GM18517 (cell line): Measurements from ENCODE around the gene FOXE1.

Source experiments
- ATAC-seq: cut with Tn5 transposase; IDR thresholded peaks from one replicate; pipeline ENCODE4 v1.9.1; 2021; ENCODE audit warnings: mild to moderate bottlenecking, moderate library complexity; ENCODE audit not compliant: unreplicated experiment

The FOXE1 gene

GRCh38 chr9:97848215-97848479, 4.9 kb upstream of the FOXE1 start:
- ATAC-seq = no peak

DNA sequence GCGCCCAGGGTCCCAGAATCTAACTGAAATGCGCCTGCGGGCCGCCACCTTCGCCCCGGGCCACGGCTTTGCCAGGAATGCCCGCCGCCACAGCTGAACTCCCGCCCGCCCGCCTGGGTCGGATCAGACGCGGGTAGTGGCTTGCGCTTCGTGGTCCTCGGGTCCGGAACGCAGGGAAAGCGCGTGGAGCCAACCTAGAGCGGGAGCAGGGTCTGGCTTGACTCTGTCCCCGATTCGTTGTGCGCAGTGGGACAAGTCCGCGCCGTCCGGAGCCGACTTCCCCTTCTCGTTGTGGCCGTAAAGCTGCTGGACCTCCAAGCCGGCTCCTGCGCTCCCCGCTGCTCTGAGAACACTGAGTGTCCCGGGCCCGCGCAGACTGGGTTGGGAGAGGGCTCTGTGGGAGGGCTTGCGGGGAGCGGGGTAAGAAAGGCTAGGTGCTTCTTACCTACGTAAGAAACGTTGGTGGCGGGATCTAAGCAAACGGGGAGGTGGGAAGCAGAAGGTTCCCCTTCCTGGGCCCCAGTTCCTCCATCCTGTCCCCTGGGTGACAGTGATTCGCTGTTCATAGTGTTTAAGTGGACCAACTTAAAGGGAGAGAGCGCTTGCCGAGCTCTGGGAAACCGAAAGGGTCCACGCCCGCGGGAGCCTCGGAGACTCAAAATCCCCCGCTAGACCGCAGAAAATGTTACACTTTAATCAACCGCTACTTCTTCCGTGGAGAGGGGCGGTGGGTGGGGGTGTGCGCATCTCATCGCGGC, 4.4 kb upstream of the FOXE1 start:
- no peak for ATAC-seq

DNA sequence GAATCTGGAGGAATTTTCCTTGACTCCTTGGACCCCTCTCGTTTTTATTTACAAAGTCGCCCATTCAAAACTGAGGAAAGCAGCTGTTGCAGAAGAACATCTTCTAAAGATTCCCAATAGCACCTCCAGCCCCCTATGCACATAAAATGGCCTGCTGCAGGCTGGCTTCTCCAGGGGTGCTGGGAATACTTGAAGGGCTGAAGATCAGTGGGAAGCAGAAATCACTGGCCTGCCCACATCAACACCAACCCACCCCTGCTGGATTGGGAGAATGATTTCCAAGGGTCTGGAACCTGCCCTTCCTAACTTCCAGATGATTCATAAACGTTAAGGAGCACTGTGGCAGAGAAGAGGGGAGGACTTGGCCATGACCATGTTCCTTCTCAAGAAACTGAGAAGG, 3.0 kb upstream of the FOXE1 start:
- no peak for ATAC-seq

DNA sequence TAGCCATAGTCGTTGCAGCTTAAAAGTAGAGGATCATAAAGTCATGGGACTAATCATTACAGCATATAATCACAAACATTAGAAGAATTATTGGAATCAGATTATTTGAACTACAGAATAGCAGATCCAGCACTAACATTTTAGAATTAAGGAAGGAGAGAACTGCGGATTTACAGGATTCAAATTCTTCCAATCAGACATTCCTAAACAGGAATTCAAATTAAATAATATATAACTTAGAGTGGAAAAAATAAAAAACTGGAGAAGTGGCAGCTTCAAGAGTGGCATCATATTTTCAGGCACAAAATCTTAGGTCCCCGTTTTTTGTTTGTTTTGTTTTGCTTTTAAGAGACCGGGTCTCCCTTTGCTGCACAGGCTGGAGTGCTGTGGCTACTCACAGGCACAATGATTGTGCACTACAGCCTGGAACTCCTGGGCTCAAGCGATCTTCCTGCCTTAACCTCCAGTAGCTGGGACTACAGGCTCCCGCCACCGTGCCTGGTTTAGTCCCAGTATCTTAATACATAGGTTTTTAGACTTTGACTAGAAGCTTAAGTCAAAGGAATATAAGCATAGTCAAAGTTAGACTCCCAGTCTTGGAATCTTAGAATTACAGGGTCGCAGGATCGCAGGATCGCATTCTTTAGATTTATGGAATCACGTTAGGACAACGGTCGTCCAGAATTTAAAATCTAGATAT, 2.1 kb upstream of the FOXE1 start:
- no peak for ATAC-seq

DNA sequence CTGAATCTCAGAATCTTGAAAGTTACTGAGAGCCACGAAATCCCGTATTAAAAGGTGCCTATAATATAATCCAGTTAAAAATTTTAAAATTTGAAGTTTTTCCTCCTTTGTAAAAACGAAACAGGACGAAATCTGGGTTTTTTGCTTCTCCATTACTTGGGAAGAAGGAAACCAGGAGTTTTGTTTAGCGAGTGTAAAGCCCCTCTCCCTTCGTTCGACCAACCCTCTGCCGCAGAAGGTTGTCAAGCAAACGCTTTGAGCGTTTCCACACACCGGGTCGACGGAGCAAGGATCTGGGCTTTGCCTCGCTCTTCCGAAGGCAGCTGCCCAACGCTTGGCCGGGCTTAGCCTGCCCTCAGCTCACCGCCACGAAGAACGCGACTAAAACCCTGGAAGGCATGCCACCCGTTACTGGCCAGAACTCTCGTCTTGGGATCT, 1.6 kb upstream of the FOXE1 start:
- ATAC-seq = no peak

DNA sequence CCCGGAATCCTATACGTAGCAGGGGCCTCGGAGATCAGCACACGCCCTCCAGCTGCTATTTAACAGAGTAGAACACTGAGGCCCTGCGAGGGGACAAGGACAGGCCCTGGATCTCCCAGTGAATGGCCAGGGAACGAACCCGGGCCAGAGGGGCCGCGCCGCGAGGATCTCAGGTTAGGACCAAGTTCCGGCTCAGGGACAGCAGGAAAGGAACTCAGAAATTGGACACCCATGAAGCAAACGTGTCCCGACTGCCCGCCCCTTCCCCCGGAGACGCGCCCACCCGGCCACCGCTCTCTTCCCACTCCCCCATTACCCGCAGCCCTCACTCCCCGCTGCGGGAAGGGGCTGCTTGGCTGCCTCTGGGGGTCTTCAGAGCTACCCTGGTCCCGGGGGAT, 1.0 kb upstream of the FOXE1 start:
- no peak for ATAC-seq

GRCh38 chr9:97852399-97853055, 499 bp upstream of the FOXE1 start:
- ATAC-seq = no peak

DNA sequence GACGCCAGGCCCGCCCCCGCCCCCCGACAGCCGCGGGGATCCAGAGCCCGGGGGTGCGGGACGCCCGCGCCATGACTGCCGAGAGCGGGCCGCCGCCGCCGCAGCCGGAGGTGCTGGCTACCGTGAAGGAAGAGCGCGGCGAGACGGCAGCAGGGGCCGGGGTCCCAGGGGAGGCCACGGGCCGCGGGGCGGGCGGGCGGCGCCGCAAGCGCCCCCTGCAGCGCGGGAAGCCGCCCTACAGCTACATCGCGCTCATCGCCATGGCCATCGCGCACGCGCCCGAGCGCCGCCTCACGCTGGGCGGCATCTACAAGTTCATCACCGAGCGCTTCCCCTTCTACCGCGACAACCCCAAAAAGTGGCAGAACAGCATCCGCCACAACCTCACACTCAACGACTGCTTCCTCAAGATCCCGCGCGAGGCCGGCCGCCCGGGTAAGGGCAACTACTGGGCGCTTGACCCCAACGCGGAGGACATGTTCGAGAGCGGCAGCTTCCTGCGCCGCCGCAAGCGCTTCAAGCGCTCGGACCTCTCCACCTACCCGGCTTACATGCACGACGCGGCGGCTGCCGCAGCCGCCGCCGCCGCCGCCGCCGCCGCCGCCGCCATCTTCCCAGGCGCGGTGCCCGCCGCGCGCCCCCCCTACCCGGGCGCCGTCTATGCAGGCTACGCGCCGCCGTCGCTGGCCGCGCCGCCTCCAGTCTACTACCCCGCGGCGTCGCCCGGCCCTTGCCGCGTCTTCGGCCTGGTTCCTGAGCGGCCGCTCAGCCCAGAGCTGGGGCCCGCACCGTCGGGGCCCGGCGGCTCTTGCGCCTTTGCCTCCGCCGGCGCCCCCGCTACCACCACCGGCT, 1.0 kb downstream of the FOXE1 start:
- ATAC-seq = no peak

DNA sequence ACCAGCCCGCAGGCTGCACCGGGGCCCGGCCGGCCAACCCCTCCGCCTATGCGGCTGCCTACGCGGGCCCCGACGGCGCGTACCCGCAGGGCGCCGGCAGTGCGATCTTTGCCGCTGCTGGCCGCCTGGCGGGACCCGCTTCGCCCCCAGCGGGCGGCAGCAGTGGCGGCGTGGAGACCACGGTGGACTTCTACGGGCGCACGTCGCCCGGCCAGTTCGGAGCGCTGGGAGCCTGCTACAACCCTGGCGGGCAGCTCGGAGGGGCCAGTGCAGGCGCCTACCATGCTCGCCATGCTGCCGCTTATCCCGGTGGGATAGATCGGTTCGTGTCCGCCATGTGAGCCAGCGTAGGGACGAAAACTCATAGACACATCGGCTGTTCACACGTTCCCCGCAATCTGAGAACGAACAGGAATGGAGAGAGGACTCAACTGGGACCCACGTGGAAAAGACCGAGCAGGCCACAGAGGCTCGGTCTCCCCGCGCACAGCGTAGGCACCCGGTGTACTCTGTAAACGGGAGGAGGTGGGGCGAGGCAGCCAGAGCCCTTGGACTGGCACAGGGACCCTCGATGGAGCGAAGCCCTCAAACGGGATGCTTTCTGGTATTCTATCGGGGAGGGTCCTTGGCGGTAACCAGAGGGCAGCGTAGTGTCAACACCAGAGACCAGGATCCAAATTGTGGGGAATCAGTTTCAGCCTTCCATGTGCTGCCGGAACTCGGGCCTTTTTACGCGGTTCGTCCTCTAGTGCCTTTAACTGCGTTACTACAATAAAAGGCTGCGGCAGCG, 1.9 kb downstream of the FOXE1 start:
- ATAC-seq = no peak

DNA sequence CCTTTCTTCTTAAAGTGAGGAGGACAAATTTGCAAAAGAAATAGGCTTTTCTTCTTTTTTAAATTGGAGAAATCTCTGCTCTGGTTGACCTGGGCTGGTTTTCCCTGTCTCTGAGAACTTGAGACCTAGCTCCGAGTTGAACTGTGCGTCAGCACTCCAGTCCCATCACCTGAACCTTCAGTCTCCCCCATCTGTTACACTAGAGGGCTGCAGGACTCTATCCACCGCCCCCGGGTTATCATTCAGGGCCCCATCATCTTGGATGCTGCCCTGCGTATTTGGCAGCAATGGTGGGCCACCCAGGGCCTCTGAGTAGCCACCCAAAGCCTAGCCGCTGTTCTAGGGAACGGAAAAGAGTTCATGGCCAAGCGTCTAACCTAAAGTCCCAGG, 2.5 kb downstream of the FOXE1 start:
- ATAC-seq = no peak

DNA sequence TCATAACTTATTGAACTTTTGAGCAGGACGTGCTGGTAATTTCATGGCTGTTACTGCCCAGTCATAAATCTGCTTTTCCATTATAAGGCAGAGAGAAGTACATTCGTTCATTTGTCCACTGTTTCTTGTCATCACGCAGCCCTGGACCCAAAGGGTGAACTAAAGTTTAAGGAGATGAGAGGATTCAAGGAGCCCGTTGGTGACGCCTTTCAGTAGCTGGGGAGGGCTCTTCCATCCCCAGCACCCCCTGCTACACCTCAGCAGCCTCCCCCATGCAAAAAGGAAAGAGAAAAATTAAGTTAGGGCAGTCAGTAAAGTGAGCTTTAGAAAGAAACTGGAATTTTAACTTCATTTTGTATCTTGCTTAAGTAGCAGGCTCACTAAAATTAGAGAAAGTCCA, 2.9 kb downstream of the FOXE1 start:
- ATAC-seq = no peak

DNA sequence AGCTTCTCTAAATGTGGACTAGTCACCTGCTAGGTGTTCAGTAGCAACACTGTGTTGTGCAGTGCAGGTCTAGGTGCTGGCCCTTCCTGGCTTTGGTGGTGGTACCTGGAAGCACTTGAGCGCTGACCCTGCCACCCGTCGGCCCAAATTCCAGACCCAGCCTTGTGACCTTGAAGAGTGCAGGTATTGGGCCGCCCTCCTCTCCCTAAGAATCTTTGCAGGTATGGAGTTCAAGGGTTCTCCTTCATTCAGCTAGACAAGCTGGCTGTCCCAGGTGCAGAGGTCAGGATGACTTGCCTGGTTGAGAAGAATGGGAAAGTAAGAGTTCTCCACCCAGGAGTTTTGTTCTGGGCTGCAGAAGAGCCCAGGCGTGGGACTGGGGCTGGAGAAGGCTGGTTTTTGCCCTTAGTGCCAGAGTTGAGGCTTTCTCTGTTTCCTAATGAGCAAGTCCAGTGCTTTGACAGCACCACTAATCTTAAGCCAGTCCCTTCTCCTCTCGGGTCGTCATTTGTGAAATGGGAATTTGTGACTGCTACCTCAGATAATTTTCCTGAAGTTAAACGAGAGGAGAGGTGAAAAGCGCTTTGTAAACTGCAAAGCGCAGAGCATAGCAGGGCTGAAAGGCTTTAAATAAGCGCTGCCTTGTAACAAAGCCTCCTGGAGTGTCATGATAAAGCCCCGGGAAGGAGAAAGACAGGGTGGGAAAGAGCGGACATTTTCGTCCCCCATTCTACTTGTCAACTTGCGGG, 4.0 kb downstream of the FOXE1 start:
- no peak for ATAC-seq

DNA sequence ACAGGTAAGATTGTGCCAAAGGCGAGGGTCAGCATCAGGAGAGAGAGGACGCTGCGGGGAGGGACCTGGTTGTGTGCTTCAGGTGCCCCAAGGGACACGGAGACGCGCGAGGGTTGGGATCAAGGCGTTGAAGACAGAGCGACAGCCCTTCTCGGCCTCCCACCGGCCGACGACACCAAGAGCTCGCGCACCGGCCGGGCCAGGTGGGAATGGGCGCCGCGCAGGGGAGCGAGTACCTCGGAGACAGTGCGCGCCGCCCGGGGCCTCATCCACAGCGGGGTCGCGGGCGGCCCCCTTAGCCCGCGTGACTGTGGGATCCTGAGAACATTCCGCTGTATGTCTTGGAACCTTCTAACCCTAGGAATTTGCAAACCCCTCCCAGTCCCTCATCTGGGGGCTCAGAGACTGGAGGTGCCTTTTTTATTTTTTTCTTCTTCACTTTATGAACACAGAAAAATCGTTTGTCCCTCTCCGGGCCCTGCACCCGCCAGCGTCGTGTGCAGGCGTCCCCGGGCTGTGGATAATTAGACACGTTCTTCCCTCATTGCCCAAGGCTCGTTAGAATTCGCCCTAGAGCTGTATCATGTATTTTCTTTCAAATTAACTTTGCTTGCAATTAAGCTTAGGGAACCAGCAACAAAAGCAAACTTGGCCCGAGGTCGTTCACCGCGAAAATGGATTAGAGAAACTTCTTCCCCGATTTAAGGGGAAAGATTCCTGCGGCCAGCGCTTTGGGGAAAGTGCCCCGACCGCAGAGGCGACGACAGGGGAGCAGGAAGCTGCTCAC, 4.8 kb downstream of the FOXE1 start:
- no peak for ATAC-seq

- no peak for ATAC-seq
Observed at GRCh38 chr9:97858393-97858713, 5.3 kb downstream of the FOXE1 start.

GRCh38 chr9:97858826-97859225, 5.8 kb downstream of the FOXE1 start:
- ATAC-seq = no peak

DNA sequence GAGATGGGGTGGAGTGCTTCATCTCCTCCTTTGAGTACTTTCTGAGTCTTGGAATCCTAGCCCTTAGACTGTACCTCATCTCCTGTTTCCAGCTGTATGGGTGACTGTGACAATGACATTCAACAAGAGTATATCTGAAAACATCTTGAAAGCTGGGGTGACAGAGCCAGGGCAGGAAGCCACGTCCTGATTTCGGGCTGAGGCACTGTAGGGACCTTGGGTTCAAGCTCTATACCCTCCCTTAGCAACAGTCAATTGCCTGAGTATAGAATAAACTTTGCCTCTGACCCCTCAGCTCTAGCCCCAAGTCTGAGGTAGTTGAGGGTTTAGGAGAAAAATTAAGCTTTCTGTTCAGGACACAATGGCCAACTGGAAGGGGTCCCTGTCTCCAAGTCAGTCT, 6.3 kb downstream of the FOXE1 start:
- ATAC-seq = no peak

DNA sequence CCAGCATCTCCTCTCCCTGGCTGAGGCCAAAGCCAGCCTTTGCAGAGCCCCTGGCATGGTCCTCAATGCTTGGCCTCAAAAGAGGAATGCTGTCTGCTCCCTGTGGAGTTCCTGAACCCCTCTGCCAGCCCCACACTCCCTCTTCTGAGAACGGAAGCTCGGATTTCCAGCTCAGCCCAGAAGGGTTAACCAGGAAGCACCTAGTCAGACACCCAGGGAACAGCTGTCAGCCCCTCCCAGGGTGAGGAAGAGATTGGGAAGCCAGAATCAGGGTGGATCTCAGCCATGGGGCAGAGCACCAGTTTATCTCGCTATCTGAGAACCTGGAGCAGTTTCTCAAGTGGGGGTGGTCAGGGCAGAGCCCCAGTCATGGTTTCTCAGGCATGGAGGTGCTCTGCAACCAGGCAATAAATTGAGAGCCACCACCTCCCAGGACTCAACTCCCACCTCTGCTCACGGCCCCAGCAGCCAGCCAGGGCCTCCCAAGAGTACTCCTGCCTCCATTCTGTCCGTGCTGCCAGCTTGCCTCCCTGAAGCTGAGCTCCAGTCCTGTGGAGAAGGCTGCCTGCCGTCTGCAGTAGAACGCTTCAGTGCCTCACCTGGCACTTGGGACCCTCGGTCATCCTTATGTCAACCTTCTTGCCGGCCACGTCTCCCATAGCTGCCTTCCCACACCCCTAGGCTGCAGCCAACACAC, 7.6 kb downstream of the FOXE1 start:
- no peak for ATAC-seq

GRCh38 chr9:97861148-97861475, 8.1 kb downstream of the FOXE1 start:
- no peak for ATAC-seq

DNA sequence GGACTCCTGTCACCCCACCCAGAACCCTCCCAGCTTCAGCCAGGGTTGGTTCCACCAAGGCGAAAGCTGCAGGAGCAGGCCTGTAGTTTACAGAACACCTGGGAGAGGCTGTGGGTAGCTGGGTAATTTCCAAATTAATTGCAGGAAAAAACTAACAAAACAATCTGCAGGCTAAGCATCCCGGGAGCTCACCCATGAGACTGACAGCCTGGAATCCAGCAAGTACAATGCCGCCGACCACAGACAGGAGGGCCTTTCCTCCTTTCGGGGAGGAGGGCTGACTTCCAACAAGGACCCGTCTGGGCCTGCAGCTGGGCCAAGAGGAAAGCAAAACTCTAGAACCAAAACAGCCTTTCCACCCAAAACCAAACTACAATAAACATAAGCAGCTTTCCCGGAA, 10.3 kb downstream of the FOXE1 start:
- ATAC-seq = no peak
